H1 (cell line): ENCODE measurements around the gene MPIG6B. TPM values are rescaled to one million over a fixed set of nuclear protein-coding genes. Genes with fewer than 3 reads are reported as not detected.

ENCODE experiments used
- CTCF ChIA-PET: fragments of 300-600 bp; sonication (Branson Sonifier 250); formaldehyde crosslinking; loops from one replicate; lab custom pipeline; 2021; ENCODE audit not compliant: partially characterized antibody; lab: Charles Lee
- POLR2A ChIA-PET: fragments of 300-600 bp; sonication (Branson Sonifier 250); formaldehyde crosslinking; loops from one replicate; lab custom pipeline; 2021; ENCODE audit warnings: inconsistent platforms; ENCODE audit not compliant: partially characterized antibody; lab: Charles Lee
- DNase-seq, 2 experiments: peaks; one replicate each; pipeline versions ENCODE4 v3.0.0 to v3.0.0-alpha.2; 2010 to 2022; ENCODE audit warnings: low spot score in 2 of 2, low read depth in 1 of 2, mixed read lengths in 1 of 2
- FAIRE-seq: peaks from 2 replicates; lab custom pipeline; 2011; peaks lifted over from hg19 to GRCh38; lab: Jason Lieb, UNC
- H2AFZ ChIP-seq: 2 replicates; pipeline ENCODE4 v1.8.1; 2012; ENCODE audit warnings: low read length, inconsistent platforms
- H2AK5ac ChIP-seq: 2 replicates; pipeline ENCODE4 v1.6.1; 2013; ENCODE audit warnings: low read depth, low read length
- H2BK120ac ChIP-seq: replicated peaks from 2 replicates; pipeline ENCODE3; 2013; ENCODE audit warnings: low read depth, low read length, inconsistent platforms
- H2BK12ac ChIP-seq: 2 replicates; pipeline ENCODE4 v1.6.1; 2013; ENCODE audit warnings: low read depth, low read length
- H2BK15ac ChIP-seq: 2 replicates; pipeline ENCODE4 v1.6.1; 2013; ENCODE audit warnings: low read length
- H2BK20ac ChIP-seq: 2 replicates; pipeline ENCODE4 v1.6.1; 2013; ENCODE audit warnings: low read length
- H2BK5ac ChIP-seq: 2 replicates; pipeline ENCODE4 v1.6.1; 2013; ENCODE audit warnings: low read depth, low read length
- H3K14ac ChIP-seq: 2 replicates; pipeline ENCODE4 v1.6.1; 2013; ENCODE audit warnings: inconsistent platforms; ENCODE audit not compliant: insufficient read length
- H3K18ac ChIP-seq: 2 replicates; pipeline ENCODE4 v1.6.1; 2013; ENCODE audit warnings: low read length; ENCODE audit errors: extremely low read depth
- H3K23ac ChIP-seq: 2 replicates; pipeline ENCODE4 v1.6.1; 2013; ENCODE audit warnings: inconsistent platforms; ENCODE audit not compliant: insufficient read length
- H3K23me2 ChIP-seq: 2 replicates; pipeline ENCODE4 v1.6.1; 2013; ENCODE audit warnings: low read depth, low read length
- H3K27ac ChIP-seq: 2 replicates; pipeline ENCODE4 v1.6.1; 2011; ENCODE audit warnings: low read depth, low read length, inconsistent platforms
- H3K27me3 ChIP-seq, 4 experiments: replicated peaks in 1 of 4; 1 replicate in 1 of 4; 2 replicates in 3 of 4; pipeline versions ENCODE4 v1.6.1 to v1.8.1; 2011 to 2013; ENCODE audit warnings: low read length in 3 of 4, mild to moderate bottlenecking in 3 of 4, inconsistent platforms in 2 of 4, mixed read lengths in 2 of 4, moderate library complexity in 1 of 4; ENCODE audit not compliant: control insufficient read depth in 3 of 4, insufficient read depth in 3 of 4; ENCODE audit errors: extremely low read depth in 1 of 4
- H3K36me3 ChIP-seq, 4 experiments: 2 replicates each; pipeline versions ENCODE4 v1.6.1 to v1.8.1; 2011 to 2013; ENCODE audit warnings: mild to moderate bottlenecking in 4 of 4, low read length in 3 of 4, moderate library complexity in 2 of 4, control low read depth in 1 of 4, inconsistent platforms in 1 of 4; ENCODE audit not compliant: insufficient read depth in 4 of 4, control insufficient read depth in 2 of 4
- H3K4ac ChIP-seq: replicated peaks from 2 replicates; pipeline ENCODE3; 2013; ENCODE audit warnings: low read length, low read depth, mixed read lengths, inconsistent platforms; ENCODE audit not compliant: insufficient read length
- H3K4me1 ChIP-seq, 4 experiments: replicated peaks in 1 of 4; 1 replicate in 1 of 4; 2 replicates in 3 of 4; pipeline versions ENCODE4 v1.6.1 to v1.8.1; 2011 to 2013; ENCODE audit warnings: low read length in 3 of 4, inconsistent platforms in 2 of 4, mixed read lengths in 1 of 4; ENCODE audit not compliant: insufficient read depth in 4 of 4, control insufficient read depth in 3 of 4
- H3K4me2 ChIP-seq, 2 experiments: 2 replicates each; pipeline versions ENCODE4 v1.6.1 to v1.8.1; 2011 to 2013; ENCODE audit warnings: low read depth in 2 of 2, low read length in 2 of 2, control low read depth in 1 of 2, inconsistent platforms in 1 of 2, mild to moderate bottlenecking in 1 of 2; ENCODE audit not compliant: insufficient read depth in 1 of 2
- H3K4me3 ChIP-seq, 4 experiments: fragments of 200-600, 300-600 bp in 1 of 4; sonication (generic), shearing (Covaris generic), sonication (Bioruptor Twin) in 1 of 4; 2 replicates each; pipeline versions ENCODE4 v1.5.1 to v1.8.1; 2011 to 2016; ENCODE audit warnings: low read length in 4 of 4, low read depth in 3 of 4, control low read depth in 2 of 4, inconsistent platforms in 2 of 4, mild to moderate bottlenecking in 2 of 4, mixed read lengths in 1 of 4, moderate library complexity in 1 of 4; ENCODE audit not compliant: insufficient read depth in 2 of 4; ENCODE audit errors: extremely low read depth in 1 of 4
- H3K56ac ChIP-seq: replicated peaks from 2 replicates; pipeline ENCODE3; 2013; ENCODE audit warnings: low read depth, mild to moderate bottlenecking, mixed read lengths, low read length, inconsistent platforms; ENCODE audit not compliant: insufficient read length
- H3K79me1 ChIP-seq: 2 replicates; pipeline ENCODE4 v1.6.1; 2013; ENCODE audit warnings: low read depth, low read length, control low read depth
- H3K79me2 ChIP-seq, 2 experiments: 2 replicates each; pipeline versions ENCODE4 v1.6.1 to v1.8.1; 2012 to 2013; ENCODE audit warnings: low read length in 2 of 2, mild to moderate bottlenecking in 2 of 2, inconsistent platforms in 1 of 2; ENCODE audit not compliant: insufficient read depth in 2 of 2, control insufficient read depth in 1 of 2
- H3K9ac ChIP-seq, 4 experiments: replicated peaks in 1 of 4; 1 replicate in 1 of 4; 2 replicates in 3 of 4; pipeline versions ENCODE4 v1.6.1 to v1.8.1; 2011 to 2013; ENCODE audit warnings: low read depth in 3 of 4, low read length in 3 of 4, control low read depth in 2 of 4, mild to moderate bottlenecking in 2 of 4, moderate library complexity in 2 of 4, inconsistent platforms in 1 of 4; ENCODE audit errors: extremely low read depth in 1 of 4
- H3K9me3 ChIP-seq, 2 experiments: 2 replicates each; pipeline versions ENCODE4 v1.6.1 to v1.8.1; 2012 to 2013; ENCODE audit warnings: mild to moderate bottlenecking in 2 of 2, moderate library complexity in 2 of 2, control low read depth in 1 of 2, inconsistent platforms in 1 of 2, low read depth in 1 of 2, low read length in 1 of 2, mixed read lengths in 1 of 2; ENCODE audit not compliant: insufficient read depth in 2 of 2
- H4K20me1 ChIP-seq, 2 experiments: replicated peaks in 1 of 2; 2 replicates each; pipeline versions ENCODE3 to v1.8.1; 2011 to 2013; ENCODE audit warnings: inconsistent platforms in 2 of 2, low read length in 2 of 2, mild to moderate bottlenecking in 1 of 2; ENCODE audit not compliant: insufficient read depth in 2 of 2, control insufficient read depth in 1 of 2
- H4K5ac ChIP-seq: 2 replicates; pipeline ENCODE4 v1.6.1; 2013; ENCODE audit warnings: low read length, low read depth, mixed read lengths, inconsistent platforms; ENCODE audit not compliant: insufficient read length
- H4K8ac ChIP-seq: 2 replicates; pipeline ENCODE4 v1.8.0; 2013; ENCODE audit warnings: mild to moderate bottlenecking, moderate library complexity, low read length, inconsistent platforms; ENCODE audit not compliant: insufficient read depth; ENCODE audit errors: extremely low read depth
- H4K91ac ChIP-seq: replicated peaks from 2 replicates; pipeline ENCODE3; 2013; ENCODE audit warnings: low read length, mixed read lengths, inconsistent platforms; ENCODE audit not compliant: insufficient read length
- WGBS, 2 experiments: shearing (Covaris generic) in 1 of 2; methylation state at CpG; one replicate each; pipeline versions ENCODE4 v1.1.6 to v1.1.7; 2013 to 2015; ENCODE audit warnings: low lambda C conversion rate in 2 of 2, mixed read lengths in 2 of 2, inconsistent platforms in 1 of 2, low coverage in 1 of 2, missing lambda C conversion rate in 1 of 2; ENCODE audit not compliant: insufficient replicate concordance in 2 of 2, insufficient coverage in 1 of 2, insufficient read length in 1 of 2; ENCODE audit errors: extremely low coverage in 1 of 2, missing lambda C conversion rate in 1 of 2; 5-methylcytosine and 5-hydroxymethylcytosine counted together
- polyA plus RNA-seq, 7 experiments: library from polyadenylated mRNA; depleted of rRNA in 3 of 7; stranded (reverse) in 5 of 7; unstranded in 2 of 7; fragments of >200 nt in 5 of 7; fragments of 200-250 nt in 2 of 7; gene quantifications; 1 replicate in 5 of 7; 2 replicates in 1 of 7; 4 replicates in 1 of 7; pipeline versions ENCODE4 v1.2.1 to v1.2.3, GENCODE V29; 2011 to 2013; ENCODE audit warnings: missing spikeins in 2 of 7, mixed read lengths in 2 of 7
- total RNA-seq: library from RNA; stranded (reverse); fragmentation: NEBNext Ultra II Directional; extraction: Animal tissue kit (Norgen Biotek cat#: 25700); gene quantifications from 2 replicates; pipeline ENCODE4 v1.2.1, GENCODE V29; 2021

Gene MPIG6B
- total and polyA plus RNA-seq, 2 of the 8 experiments (the other 6 are each of a cell fraction or from before 2014, with no cell fraction given) = 0.18 TPM; not detected in 1

GRCh38 chr6:31722173-31722572, 1.0 kb upstream of the MPIG6B start:
- whole genome bisulfite sequencing, 2 experiments = 96% methylated on average over 3 of the region's 3 CpGs; no CpG with 5 or more reads in 1 of the 2 experiments
- ChIA-PET POLR2A (interaction anchor here (0.6 to 7.2 kb wide), 7 partner anchors 16 to 181 kb away, joined by 3 to 73 read pairs (median 4); partner anchors contain the start of genes CLIC1, DDX39B, GPANK1 and MSH5), CTCF (interaction anchor here (0.9 to 3.7 kb wide), 3 partner anchors 13 to 44 kb away, joined by 3 to 18 read pairs (median 4); no protein-coding TSS in a partner anchor)
- Histone ChIP-seq H2BK5ac (no peak overlapping the region), H2AK5ac (no peak overlapping the region), H2AFZ (no peak overlapping the region), H3K4me3 (no peak overlapping the region), H3K4ac (no peak overlapping the region), H4K8ac (no peak overlapping the region), H3K27me3 (no peaks in the 10 kb centered on the region), H3K9me3 (no peaks in the 10 kb centered on the region), H3K23ac (no peak overlapping the region), H4K5ac (no peak overlapping the region), H2BK20ac (no peak overlapping the region), H3K27ac (no peak overlapping the region), H3K36me3 (peaks cover 0 to 7% (median 4%) of the 10 kb centered on the region in 4 experiments; a peak in 5 of 8 replicates), H3K4me2 (no peak overlapping the region), H2BK15ac (no peak overlapping the region), H3K9ac (no peak overlapping the region), H4K20me1 (no peaks in the 10 kb centered on the region), H4K91ac (no peak overlapping the region), H3K79me2 (no peaks in the 10 kb centered on the region), H2BK12ac (no peak overlapping the region), H2BK120ac (no peak overlapping the region), H3K18ac (no peak overlapping the region), H3K23me2 (no peaks in the 10 kb centered on the region), H3K4me1 (peaks cover 0 to 15% (median 14%) of the 10 kb centered on the region in 4 experiments; a peak in 6 of 7 replicates), H3K14ac (no peak overlapping the region), H3K79me1 (no peaks in the 10 kb centered on the region), H3K56ac (no peak overlapping the region)
- FAIRE-seq = no peak
- no peak for DNase-seq
